ENCODE data around the gene RPS25.

DNA sequence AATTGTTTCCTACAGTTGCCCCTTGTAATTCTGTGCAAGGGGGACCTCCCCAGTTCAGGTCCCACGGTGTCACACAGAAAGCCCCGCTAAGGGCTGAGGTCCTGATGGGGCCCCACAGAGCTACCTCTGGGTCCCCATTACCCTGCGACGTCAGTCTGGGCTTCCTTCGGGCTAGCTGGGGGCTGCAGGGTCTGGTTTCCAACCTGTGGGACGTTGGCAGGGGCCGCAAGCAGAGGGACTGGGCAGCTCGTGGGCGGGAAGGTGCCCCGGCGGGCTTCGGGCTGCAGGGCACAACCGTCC is 11.8 kb upstream of the RPS25 start:
- TF ChIP-seq, protein P1, sequence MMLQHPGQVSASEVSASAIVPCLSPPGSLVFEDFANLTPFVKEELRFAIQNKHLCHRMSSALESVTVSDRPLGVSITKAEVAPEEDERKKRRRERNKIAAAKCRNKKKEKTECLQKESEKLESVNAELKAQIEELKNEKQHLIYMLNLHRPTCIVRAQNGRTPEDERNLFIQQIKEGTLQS (IDR thresholded peaks at IDR 0.05): no peak
- TF ChIP-seq, protein P2, sequence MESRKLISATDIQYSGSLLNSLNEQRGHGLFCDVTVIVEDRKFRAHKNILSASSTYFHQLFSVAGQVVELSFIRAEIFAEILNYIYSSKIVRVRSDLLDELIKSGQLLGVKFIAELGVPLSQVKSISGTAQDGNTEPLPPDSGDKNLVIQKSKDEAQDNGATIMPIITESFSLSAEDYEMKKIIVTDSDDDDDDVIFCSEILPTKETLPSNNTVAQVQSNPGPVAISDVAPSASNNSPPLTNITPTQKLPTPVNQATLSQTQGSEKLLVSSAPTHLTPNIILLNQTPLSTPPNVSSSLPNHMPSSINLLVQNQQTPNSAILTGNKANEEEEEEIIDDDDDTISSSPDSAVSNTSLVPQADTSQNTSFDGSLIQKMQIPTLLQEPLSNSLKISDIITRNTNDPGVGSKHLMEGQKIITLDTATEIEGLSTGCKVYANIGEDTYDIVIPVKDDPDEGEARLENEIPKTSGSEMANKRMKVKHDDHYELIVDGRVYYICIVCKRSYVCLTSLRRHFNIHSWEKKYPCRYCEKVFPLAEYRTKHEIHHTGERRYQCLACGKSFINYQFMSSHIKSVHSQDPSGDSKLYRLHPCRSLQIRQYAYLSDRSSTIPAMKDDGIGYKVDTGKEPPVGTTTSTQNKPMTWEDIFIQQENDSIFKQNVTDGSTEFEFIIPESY (IDR thresholded peaks at IDR 0.05): no peak
- TF ChIP-seq, protein P3, sequence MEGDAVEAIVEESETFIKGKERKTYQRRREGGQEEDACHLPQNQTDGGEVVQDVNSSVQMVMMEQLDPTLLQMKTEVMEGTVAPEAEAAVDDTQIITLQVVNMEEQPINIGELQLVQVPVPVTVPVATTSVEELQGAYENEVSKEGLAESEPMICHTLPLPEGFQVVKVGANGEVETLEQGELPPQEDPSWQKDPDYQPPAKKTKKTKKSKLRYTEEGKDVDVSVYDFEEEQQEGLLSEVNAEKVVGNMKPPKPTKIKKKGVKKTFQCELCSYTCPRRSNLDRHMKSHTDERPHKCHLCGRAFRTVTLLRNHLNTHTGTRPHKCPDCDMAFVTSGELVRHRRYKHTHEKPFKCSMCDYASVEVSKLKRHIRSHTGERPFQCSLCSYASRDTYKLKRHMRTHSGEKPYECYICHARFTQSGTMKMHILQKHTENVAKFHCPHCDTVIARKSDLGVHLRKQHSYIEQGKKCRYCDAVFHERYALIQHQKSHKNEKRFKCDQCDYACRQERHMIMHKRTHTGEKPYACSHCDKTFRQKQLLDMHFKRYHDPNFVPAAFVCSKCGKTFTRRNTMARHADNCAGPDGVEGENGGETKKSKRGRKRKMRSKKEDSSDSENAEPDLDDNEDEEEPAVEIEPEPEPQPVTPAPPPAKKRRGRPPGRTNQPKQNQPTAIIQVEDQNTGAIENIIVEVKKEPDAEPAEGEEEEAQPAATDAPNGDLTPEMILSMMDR (IDR thresholded peaks at IDR 0.05; ENCODE audit: low read depth, low read length, missing input control): no peak
- TF ChIP-seq SP1 (IDR thresholded peaks at IDR 0.05) (no peak), TAF1 (conservative IDR thresholded peaks at IDR 0.05) (no peak), YY1 (IDR thresholded peaks at IDR 0.05) (no peak), GABPA (IDR thresholded peaks at IDR 0.05 in 1 of 2, conservative IDR thresholded peaks at IDR 0.05 in 1 of 2) (no peak), RAD21 (IDR thresholded peaks at IDR 0.05) (no peak), JUND (IDR thresholded peaks at IDR 0.05) (no peak), HNF4G (IDR thresholded peaks at IDR 0.05) (no peak)
- TF ChIP-seq, protein P4, sequence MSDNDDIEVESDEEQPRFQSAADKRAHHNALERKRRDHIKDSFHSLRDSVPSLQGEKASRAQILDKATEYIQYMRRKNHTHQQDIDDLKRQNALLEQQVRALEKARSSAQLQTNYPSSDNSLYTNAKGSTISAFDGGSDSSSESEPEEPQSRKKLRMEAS (IDR thresholded peaks at IDR 0.05): no peak
- TF ChIP-seq, protein P5, sequence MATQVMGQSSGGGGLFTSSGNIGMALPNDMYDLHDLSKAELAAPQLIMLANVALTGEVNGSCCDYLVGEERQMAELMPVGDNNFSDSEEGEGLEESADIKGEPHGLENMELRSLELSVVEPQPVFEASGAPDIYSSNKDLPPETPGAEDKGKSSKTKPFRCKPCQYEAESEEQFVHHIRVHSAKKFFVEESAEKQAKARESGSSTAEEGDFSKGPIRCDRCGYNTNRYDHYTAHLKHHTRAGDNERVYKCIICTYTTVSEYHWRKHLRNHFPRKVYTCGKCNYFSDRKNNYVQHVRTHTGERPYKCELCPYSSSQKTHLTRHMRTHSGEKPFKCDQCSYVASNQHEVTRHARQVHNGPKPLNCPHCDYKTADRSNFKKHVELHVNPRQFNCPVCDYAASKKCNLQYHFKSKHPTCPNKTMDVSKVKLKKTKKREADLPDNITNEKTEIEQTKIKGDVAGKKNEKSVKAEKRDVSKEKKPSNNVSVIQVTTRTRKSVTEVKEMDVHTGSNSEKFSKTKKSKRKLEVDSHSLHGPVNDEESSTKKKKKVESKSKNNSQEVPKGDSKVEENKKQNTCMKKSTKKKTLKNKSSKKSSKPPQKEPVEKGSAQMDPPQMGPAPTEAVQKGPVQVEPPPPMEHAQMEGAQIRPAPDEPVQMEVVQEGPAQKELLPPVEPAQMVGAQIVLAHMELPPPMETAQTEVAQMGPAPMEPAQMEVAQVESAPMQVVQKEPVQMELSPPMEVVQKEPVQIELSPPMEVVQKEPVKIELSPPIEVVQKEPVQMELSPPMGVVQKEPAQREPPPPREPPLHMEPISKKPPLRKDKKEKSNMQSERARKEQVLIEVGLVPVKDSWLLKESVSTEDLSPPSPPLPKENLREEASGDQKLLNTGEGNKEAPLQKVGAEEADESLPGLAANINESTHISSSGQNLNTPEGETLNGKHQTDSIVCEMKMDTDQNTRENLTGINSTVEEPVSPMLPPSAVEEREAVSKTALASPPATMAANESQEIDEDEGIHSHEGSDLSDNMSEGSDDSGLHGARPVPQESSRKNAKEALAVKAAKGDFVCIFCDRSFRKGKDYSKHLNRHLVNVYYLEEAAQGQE (IDR thresholded peaks at IDR 0.05): no peak
